ENCODE results near the gene GAPDHS. TPM values are rescaled to one million over a fixed set of nuclear protein-coding genes. Genes with fewer than 3 reads are reported as not detected.

The GAPDHS gene
- polyA plus RNA-seq, 1 of the 3 experiments (the other 2 are of a cell fraction): not detected

- DNase-seq: no peak
- Histone ChIP-seq H3K9me3 (no peaks in the 10 kb centered on the region), H3K9ac (no peak overlapping the region), H3K9me2 (no peaks in the 10 kb centered on the region), H4K20me1 (ENCODE audit: insufficient read depth) (no peaks in the 10 kb centered on the region), H3F3A (replicated peaks; ENCODE audit: insufficient read depth) (no peaks in the 10 kb centered on the region), H3K36me3 (replicated peaks in 1 of 2; ENCODE audit: control insufficient read depth in 1 of 2, insufficient read depth in 2 of 2, low read length in 1 of 2) (no peaks in the 10 kb centered on the region), H3K4me3 (ENCODE audit: low read depth in 2 of 2, low read length in 1 of 2) (no peak overlapping the region), H3K4me1 (ENCODE audit: control insufficient read depth in 1 of 2, insufficient read depth in 2 of 2, low read depth in 1 of 2, low read length in 1 of 2) (peaks cover 0 to 2% of the 10 kb centered on the region in 2 experiments; a peak in 1 of 4 replicates), H3K79me2 (ENCODE audit: insufficient read depth) (no peaks in the 10 kb centered on the region), H3K27ac (ENCODE audit: low read depth in 2 of 2, low read length in 1 of 2) (no peak overlapping the region), H3K27me3 (ENCODE audit: insufficient read depth) (peaks cover 86% of the 10 kb centered on the region), H3K4me2 (no peak overlapping the region), H2AFZ (ENCODE audit: low read depth) (no peak overlapping the region)
- 51% methylated on average over 8 of the region's 9 CpGs for WGBS (ENCODE audit: low lambda C conversion rate)
- TF ChIP-seq CHD2 (IDR thresholded peaks at IDR 0.05; ENCODE audit: low read length, partially characterized antibody): no peak
- TF ChIP-seq RCOR1 (IDR thresholded peaks at IDR 0.05; ENCODE audit: low read length): no peak
- no peak for TF ChIP-seq GABPA (IDR thresholded peaks at IDR 0.05; ENCODE audit: low read depth)
- no peak for TF ChIP-seq IRF3 (IDR thresholded peaks at IDR 0.05; ENCODE audit: low read depth, low read length)
- no peak for TF ChIP-seq SMC3 (IDR thresholded peaks at IDR 0.05; ENCODE audit: low read depth, low read length)
- no peak for TF ChIP-seq RFX5 (IDR thresholded peaks at IDR 0.05; ENCODE audit: low read length)
- ChIA-PET CTCF (no interaction called here), POLR2A (no interaction called here)
Observed at GRCh38 chr19:35498984-35499527, 34.2 kb upstream of the GAPDHS start.

- Histone ChIP-seq H3K4me3 (ENCODE audit: low read depth in 2 of 2, low read length in 1 of 2) (no peak overlapping the region), H3K4me2 (no peak overlapping the region), H3K4me1 (ENCODE audit: control insufficient read depth in 1 of 2, insufficient read depth in 2 of 2, low read depth in 1 of 2, low read length in 1 of 2) (no peaks in the 10 kb centered on the region), H3K36me3 (replicated peaks in 1 of 2; ENCODE audit: control insufficient read depth in 1 of 2, insufficient read depth in 2 of 2, low read length in 1 of 2) (no peaks in the 10 kb centered on the region), H3K9ac (no peak overlapping the region), H3K27ac (ENCODE audit: low read depth in 2 of 2, low read length in 1 of 2) (no peak overlapping the region), H3K79me2 (ENCODE audit: insufficient read depth) (no peaks in the 10 kb centered on the region), H3K27me3 (ENCODE audit: insufficient read depth) (peaks cover 92% of the 10 kb centered on the region), H3F3A (replicated peaks; ENCODE audit: insufficient read depth) (no peaks in the 10 kb centered on the region), H3K9me2 (no peaks in the 10 kb centered on the region), H3K9me3 (no peaks in the 10 kb centered on the region), H4K20me1 (ENCODE audit: insufficient read depth) (no peaks in the 10 kb centered on the region), H2AFZ (ENCODE audit: low read depth) (no peak overlapping the region)
- TF ChIP-seq EP300 (IDR thresholded peaks at IDR 0.05; ENCODE audit: borderline replicate concordance in 1 of 2, low read depth in 1 of 2, low read length in 1 of 2): no peak
- TF ChIP-seq ELF1 (IDR thresholded peaks at IDR 0.05): no peak
- no peak for TF ChIP-seq FOXJ3 (CRISPR knock-in tag; IDR thresholded peaks at IDR 0.05)
- TF ChIP-seq RCOR1 (IDR thresholded peaks at IDR 0.05; ENCODE audit: low read length): no peak
- TF ChIP-seq MEF2A (IDR thresholded peaks at IDR 0.05; ENCODE audit: borderline replicate concordance, low read depth): no peak
- TF ChIP-seq YY1 (IDR thresholded peaks at IDR 0.05; ENCODE audit: low read depth): no peak
- TF ChIP-seq RAD21 (IDR thresholded peaks at IDR 0.05; ENCODE audit: low read length): no peak
- ChIA-PET CTCF (interaction anchor here (1.4 to 1.9 kb wide), 2 partner anchors 10 to 148 kb away, joined by 7 to 12 read pairs; no protein-coding TSS in a partner anchor), POLR2A (no interaction called here)
- WGBS (ENCODE audit: low lambda C conversion rate): 39% methylated on average over 10 of the region's 10 CpGs
- DNase-seq: no peak
Observed at GRCh38 chr19:35500611-35501010, 32.6 kb upstream of the GAPDHS start.

- no peaks in the 10 kb centered on the region for H3K9me3 ChIP-seq
- no peaks in the 10 kb centered on the region for H3K4me1 ChIP-seq (ENCODE audit: control insufficient read depth in 1 of 2, insufficient read depth in 2 of 2, low read depth in 1 of 2, low read length in 1 of 2)
- no peak overlapping the region for H3K4me2 ChIP-seq
- 26% methylated on average over 12 of the region's 15 CpGs for WGBS (ENCODE audit: low lambda C conversion rate)
- H3K4me3 ChIP-seq (ENCODE audit: low read depth in 2 of 2, low read length in 1 of 2): no peak overlapping the region
- H3K27ac ChIP-seq (ENCODE audit: low read depth in 2 of 2, low read length in 1 of 2): no peak overlapping the region
- H3K9me2 ChIP-seq: no peaks in the 10 kb centered on the region
- H3K79me2 ChIP-seq (ENCODE audit: insufficient read depth): no peaks in the 10 kb centered on the region
- no peaks in the 10 kb centered on the region for H4K20me1 ChIP-seq (ENCODE audit: insufficient read depth)
- POLR2A ChIA-PET: no interaction called here
- CTCF ChIA-PET: interaction anchor here (1.0 to 1.9 kb wide), 4 partner anchors 9 to 152 kb away, joined by 3 to 12 read pairs (median 8); no protein-coding TSS in a partner anchor
- H2AFZ ChIP-seq (ENCODE audit: low read depth): no peak overlapping the region
- peaks cover 97% of the 10 kb centered on the region for H3K27me3 ChIP-seq (ENCODE audit: insufficient read depth)
- no peaks in the 10 kb centered on the region for H3K36me3 ChIP-seq (replicated peaks in 1 of 2; ENCODE audit: control insufficient read depth in 1 of 2, insufficient read depth in 2 of 2, low read length in 1 of 2)
- H3F3A ChIP-seq (replicated peaks; ENCODE audit: insufficient read depth): no peaks in the 10 kb centered on the region
- no peak overlapping the region for H3K9ac ChIP-seq
- DNase-seq: no peak
- no peak for TF ChIP-seq CHD2 (IDR thresholded peaks at IDR 0.05; ENCODE audit: low read length, partially characterized antibody)
- TF ChIP-seq RCOR1 (IDR thresholded peaks at IDR 0.05; ENCODE audit: low read length): no peak
- no peak for TF ChIP-seq MEF2A (IDR thresholded peaks at IDR 0.05; ENCODE audit: borderline replicate concordance, low read depth)
- TF ChIP-seq NRF1 (IDR thresholded peaks at IDR 0.05; ENCODE audit: low read depth, low read length): no peak
Observed at GRCh38 chr19:35501684-35502083, 31.6 kb upstream of the GAPDHS start.
